HG03457 (cell line): ENCODE measurements around the gene GAL3ST2.
"Not testable (repeated sequence)": the region's sequence is repeated elsewhere in the genome, so short reads cannot be mapped to it uniquely, and the experiment has no call there.

Experiments used
- ATAC-seq: cut with Tn5 transposase; IDR thresholded peaks from one replicate; pipeline ENCODE4 v1.9.1; 2021; ENCODE audit warnings: moderate number of reproducible peaks; ENCODE audit not compliant: unreplicated experiment

Gene GAL3ST2

GRCh38 chr2:241767464-241768250 lies 9.0 kb upstream of the GAL3ST2 start:
- ATAC-seq = no peak

GRCh38 chr2:241768251-241768711 lies 8.3 kb upstream of the GAL3ST2 start:
- no peak for ATAC-seq

- ATAC-seq = no peak
Observed at GRCh38 chr2:241768850-241769249, 7.8 kb upstream of the GAL3ST2 start.

GRCh38 chr2:241769819-241770184 lies 6.8 kb upstream of the GAL3ST2 start:
- no peak for ATAC-seq

GRCh38 chr2:241770185-241770935 lies 6.3 kb upstream of the GAL3ST2 start:
- ATAC-seq = no peak

- no peak for ATAC-seq
Observed at GRCh38 chr2:241770936-241771285, 5.7 kb upstream of the GAL3ST2 start.

GRCh38 chr2:241771286-241772062 lies 5.1 kb upstream of the GAL3ST2 start:
- no peak for ATAC-seq

- ATAC-seq = no peak
Observed at GRCh38 chr2:241772063-241772499, 4.5 kb upstream of the GAL3ST2 start.

GRCh38 chr2:241773511-241774418 lies 2.9 kb upstream of the GAL3ST2 start:
- no peak for ATAC-seq

GRCh38 chr2:241774419-241775222 lies 2.0 kb upstream of the GAL3ST2 start:
- no peak for ATAC-seq

- no peak for ATAC-seq
Observed at GRCh38 chr2:241775223-241776177, 1.1 kb upstream of the GAL3ST2 start.

- ATAC-seq = no peak
Observed at GRCh38 chr2:241777170-241777685, 606 bp downstream of the GAL3ST2 start.

GRCh38 chr2:241777686-241778627 lies 1.3 kb downstream of the GAL3ST2 start:
- ATAC-seq = no peak

GRCh38 chr2:241780939-241781569 lies 4.4 kb downstream of the GAL3ST2 start:
- no peak for ATAC-seq

GRCh38 chr2:241782053-241782452 lies 5.4 kb downstream of the GAL3ST2 start:
- not testable (repeated sequence) for ATAC-seq

- ATAC-seq = no peak
Observed at GRCh38 chr2:241788135-241788534, 11.5 kb downstream of the GAL3ST2 start.

- no peak for ATAC-seq
Observed at GRCh38 chr2:241788572-241788971, 11.9 kb downstream of the GAL3ST2 start.
